Measurements from ENCODE around the gene CAMTA2. TPM values are rescaled to one million over a fixed set of nuclear protein-coding genes. Genes with fewer than 3 reads are reported as not detected.
A peak's percentile ranks its signal among the peaks of the same experiment; 100 is the strongest.

CAMTA2 gene
- total RNA-seq, 1 experiment from 2014 or later = 126 TPM

GRCh38 chr17:5011928-5012327 lies 24.5 kb upstream of the CAMTA2 start:
- Mint-ChIP-seq H3K4me1 (ENCODE audit: insufficient read depth, unreplicated experiment) (peaks cover 8% of the 10 kb centered on the region), H3K4me3 (ENCODE audit: unreplicated experiment) (no peak overlapping the region), H3K27ac (ENCODE audit: low read depth, unreplicated experiment) (peak overlapping the region; percentile 69), H3K36me3 (ENCODE audit: insufficient read depth, unreplicated experiment) (peaks cover 76% of the 10 kb centered on the region), H3K9me3 (ENCODE audit: unreplicated experiment) (no peaks in the 10 kb centered on the region), H3K27me3 (ENCODE audit: insufficient read depth, unreplicated experiment) (no peaks in the 10 kb centered on the region)
- ChIA-PET CTCF (no interaction called here), POLR2A (no interaction called here)
- DNase-seq (ENCODE audit: unreplicated experiment) = no peak
- intact Hi-C loops (cut with micrococcal nuclease) = no loop called here
- BruUV-seq (replicated peaks) = no TSS peak
- no peak for TF ChIP-seq CTCF (IDR thresholded peaks at IDR 0.05; ENCODE audit: unreplicated experiment)

GRCh38 chr17:5003214-5003867 lies 15.9 kb upstream of the CAMTA2 start:
- H3K27ac Mint-ChIP-seq (ENCODE audit: low read depth, unreplicated experiment) = peak overlapping the region; percentile 14
- no peaks in the 10 kb centered on the region for H3K27me3 Mint-ChIP-seq (ENCODE audit: insufficient read depth, unreplicated experiment)
- intact Hi-C loops (cut with micrococcal nuclease) = no loop called here
- BruUV-seq (replicated peaks) = no TSS peak
- ChIA-PET CTCF (no interaction called here), POLR2A (no interaction called here)
- DNase-seq (ENCODE audit: unreplicated experiment) = no peak
- H3K4me1 Mint-ChIP-seq (ENCODE audit: insufficient read depth, unreplicated experiment) = peaks cover 23% of the 10 kb centered on the region
- peaks cover 72% of the 10 kb centered on the region for H3K36me3 Mint-ChIP-seq (ENCODE audit: insufficient read depth, unreplicated experiment)
- no peak for TF ChIP-seq CTCF (IDR thresholded peaks at IDR 0.05; ENCODE audit: unreplicated experiment)
- H3K9me3 Mint-ChIP-seq (ENCODE audit: unreplicated experiment) = no peaks in the 10 kb centered on the region
- H3K4me3 Mint-ChIP-seq (ENCODE audit: unreplicated experiment) = no peak overlapping the region

GRCh38 chr17:5002121-5002788 lies 14.8 kb upstream of the CAMTA2 start:
- no peak for DNase-seq (ENCODE audit: unreplicated experiment)
- Mint-ChIP-seq H3K4me3 (ENCODE audit: unreplicated experiment) (no peak overlapping the region), H3K27me3 (ENCODE audit: insufficient read depth, unreplicated experiment) (no peaks in the 10 kb centered on the region), H3K9me3 (ENCODE audit: unreplicated experiment) (no peaks in the 10 kb centered on the region), H3K27ac (ENCODE audit: low read depth, unreplicated experiment) (no peak overlapping the region), H3K4me1 (ENCODE audit: insufficient read depth, unreplicated experiment) (peaks cover 23% of the 10 kb centered on the region), H3K36me3 (ENCODE audit: insufficient read depth, unreplicated experiment) (peaks cover 63% of the 10 kb centered on the region)
- ChIA-PET CTCF (interaction anchor here (0.6 kb wide), 2 partner anchors 10 to 27 kb away, joined by 3 read pairs; no protein-coding TSS in a partner anchor), POLR2A (interaction anchor here (1.2 kb wide), 1 partner anchor 35 kb away, joined by 3 read pairs; the partner anchor contains the start of gene SPAG7)
- BruUV-seq (replicated peaks) = no TSS peak
- no peak for TF ChIP-seq CTCF (IDR thresholded peaks at IDR 0.05; ENCODE audit: unreplicated experiment)
- intact Hi-C loops (cut with micrococcal nuclease) = no loop called here

- ChIA-PET CTCF (interaction anchor here (0.6 to 1.2 kb wide), 3 partner anchors 54 to 310 kb away, joined by 3 read pairs; no protein-coding TSS in a partner anchor), POLR2A (interaction anchor here (0.8 to 0.9 kb wide), 2 partner anchors 53 to 79 kb away, joined by 3 read pairs; no protein-coding TSS in a partner anchor)
- no peaks in the 10 kb centered on the region for H3K27me3 Mint-ChIP-seq (ENCODE audit: insufficient read depth, unreplicated experiment)
- TF ChIP-seq CTCF (IDR thresholded peaks at IDR 0.05; ENCODE audit: unreplicated experiment) = no peak
- DNase-seq (ENCODE audit: unreplicated experiment) = peak; percentile 27
- peak overlapping the region; percentile 86 for H3K27ac Mint-ChIP-seq (ENCODE audit: low read depth, unreplicated experiment)
- H3K4me1 Mint-ChIP-seq (ENCODE audit: insufficient read depth, unreplicated experiment) = peaks cover 23% of the 10 kb centered on the region
- peak overlapping the region; percentile 97 for H3K4me3 Mint-ChIP-seq (ENCODE audit: unreplicated experiment)
- H3K9me3 Mint-ChIP-seq (ENCODE audit: unreplicated experiment) = no peaks in the 10 kb centered on the region
- no TSS peak for BruUV-seq (replicated peaks)
- peaks cover 43% of the 10 kb centered on the region for H3K36me3 Mint-ChIP-seq (ENCODE audit: insufficient read depth, unreplicated experiment)
- intact Hi-C loops (cut with micrococcal nuclease) = no loop called here
Measured at GRCh38 chr17:5000237-5000639, 12.8 kb upstream of the CAMTA2 start.
